Measurements from ENCODE around the gene OBSCN.

- no peak for TF ChIP-seq ETS1 (CRISPR knock-in tag; IDR thresholded peaks at IDR 0.05)
- no peak for TF ChIP-seq MNT (IDR thresholded peaks at IDR 0.05)
- no peak for TF ChIP-seq BCL6 (CRISPR knock-in tag; IDR thresholded peaks at IDR 0.05)
- no peak for TF ChIP-seq SIN3A (IDR thresholded peaks at IDR 0.05; ENCODE audit: borderline replicate concordance, low read depth, low read length)
- no peak for TF ChIP-seq POLR2AphosphoS2 (IDR thresholded peaks at IDR 0.05; ENCODE audit: low read depth, low read length)
- no peak for TF ChIP-seq EZH2 (conservative IDR thresholded peaks at IDR 0.05; ENCODE audit: low read depth, low read length)
- no peak for TF ChIP-seq SMC3 (IDR thresholded peaks at IDR 0.05; ENCODE audit: low read length)
- TF ChIP-seq ZNF34 (CRISPR knock-in tag; IDR thresholded peaks at IDR 0.05; ENCODE audit: borderline replicate concordance): no peak
- TF ChIP-seq ZBTB4 (CRISPR knock-in tag; IDR thresholded peaks at IDR 0.05; ENCODE audit: borderline replicate concordance): no peak
- TF ChIP-seq, protein P1, sequence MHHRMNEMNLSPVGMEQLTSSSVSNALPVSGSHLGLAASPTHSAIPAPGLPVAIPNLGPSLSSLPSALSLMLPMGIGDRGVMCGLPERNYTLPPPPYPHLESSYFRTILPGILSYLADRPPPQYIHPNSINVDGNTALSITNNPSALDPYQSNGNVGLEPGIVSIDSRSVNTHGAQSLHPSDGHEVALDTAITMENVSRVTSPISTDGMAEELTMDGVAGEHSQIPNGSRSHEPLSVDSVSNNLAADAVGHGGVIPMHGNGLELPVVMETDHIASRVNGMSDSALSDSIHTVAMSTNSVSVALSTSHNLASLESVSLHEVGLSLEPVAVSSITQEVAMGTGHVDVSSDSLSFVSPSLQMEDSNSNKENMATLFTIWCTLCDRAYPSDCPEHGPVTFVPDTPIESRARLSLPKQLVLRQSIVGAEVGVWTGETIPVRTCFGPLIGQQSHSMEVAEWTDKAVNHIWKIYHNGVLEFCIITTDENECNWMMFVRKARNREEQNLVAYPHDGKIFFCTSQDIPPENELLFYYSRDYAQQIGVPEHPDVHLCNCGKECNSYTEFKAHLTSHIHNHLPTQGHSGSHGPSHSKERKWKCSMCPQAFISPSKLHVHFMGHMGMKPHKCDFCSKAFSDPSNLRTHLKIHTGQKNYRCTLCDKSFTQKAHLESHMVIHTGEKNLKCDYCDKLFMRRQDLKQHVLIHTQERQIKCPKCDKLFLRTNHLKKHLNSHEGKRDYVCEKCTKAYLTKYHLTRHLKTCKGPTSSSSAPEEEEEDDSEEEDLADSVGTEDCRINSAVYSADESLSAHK (CRISPR knock-in tag; IDR thresholded peaks at IDR 0.05; ENCODE audit: borderline replicate concordance): no peak
- TF ChIP-seq, protein P2, sequence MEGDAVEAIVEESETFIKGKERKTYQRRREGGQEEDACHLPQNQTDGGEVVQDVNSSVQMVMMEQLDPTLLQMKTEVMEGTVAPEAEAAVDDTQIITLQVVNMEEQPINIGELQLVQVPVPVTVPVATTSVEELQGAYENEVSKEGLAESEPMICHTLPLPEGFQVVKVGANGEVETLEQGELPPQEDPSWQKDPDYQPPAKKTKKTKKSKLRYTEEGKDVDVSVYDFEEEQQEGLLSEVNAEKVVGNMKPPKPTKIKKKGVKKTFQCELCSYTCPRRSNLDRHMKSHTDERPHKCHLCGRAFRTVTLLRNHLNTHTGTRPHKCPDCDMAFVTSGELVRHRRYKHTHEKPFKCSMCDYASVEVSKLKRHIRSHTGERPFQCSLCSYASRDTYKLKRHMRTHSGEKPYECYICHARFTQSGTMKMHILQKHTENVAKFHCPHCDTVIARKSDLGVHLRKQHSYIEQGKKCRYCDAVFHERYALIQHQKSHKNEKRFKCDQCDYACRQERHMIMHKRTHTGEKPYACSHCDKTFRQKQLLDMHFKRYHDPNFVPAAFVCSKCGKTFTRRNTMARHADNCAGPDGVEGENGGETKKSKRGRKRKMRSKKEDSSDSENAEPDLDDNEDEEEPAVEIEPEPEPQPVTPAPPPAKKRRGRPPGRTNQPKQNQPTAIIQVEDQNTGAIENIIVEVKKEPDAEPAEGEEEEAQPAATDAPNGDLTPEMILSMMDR (CRISPR knock-in tag; IDR thresholded peaks at IDR 0.05): no peak
- TF ChIP-seq NBN (conservative IDR thresholded peaks at IDR 0.05): no peak
- no peak for TF ChIP-seq POLR2AphosphoS5 (IDR thresholded peaks at IDR 0.05; ENCODE audit: low read depth, low read length)
Measured at GRCh38 chr1:228314315-228314657, 106.4 kb downstream of the OBSCN start.
